SK-N-SH (cell line): ENCODE measurements around the gene FGF22.

Experiments used
- ELF1 ChIP-seq: IDR thresholded peaks from 2 replicates; pipeline ENCODE4 v1.4.0; 2012
- EZH2phosphoT487 ChIP-seq: fragments of 200-600 bp; sonication (generic); IDR thresholded peaks from 2 replicates; pipeline ENCODE4 v1.6.1; 2017; ENCODE audit warnings: low read depth, mixed run types, mild to moderate bottlenecking, antibody characterized with exemption, moderate library complexity, borderline replicate concordance
- GABPA ChIP-seq: IDR thresholded peaks from 2 replicates; pipeline ENCODE4 v1.4.0; 2012; ENCODE audit warnings: low read depth, mild to moderate bottlenecking
- JUND ChIP-seq: IDR thresholded peaks from 2 replicates; pipeline ENCODE4 v1.4.0; 2012
- MAX ChIP-seq: IDR thresholded peaks from 2 replicates; pipeline ENCODE4 v1.4.0; 2012; ENCODE audit warnings: low read depth
- POLR2AphosphoS5 ChIP-seq: IDR thresholded peaks from 2 replicates; pipeline ENCODE4 v1.6.1; 2012; ENCODE audit warnings: low read depth, low read length
- RAD21 ChIP-seq: IDR thresholded peaks from 2 replicates; pipeline ENCODE4 v1.6.1; 2012; ENCODE audit warnings: mild to moderate bottlenecking, low read length
- RCOR1 ChIP-seq: fragments of 150-350 bp; IDR thresholded peaks from 2 replicates; pipeline ENCODE4 v1.6.1; 2017; ENCODE audit warnings: antibody characterized with exemption, low read length
- YY1 ChIP-seq: IDR thresholded peaks from 2 replicates; pipeline ENCODE4 v1.4.0; 2012; ENCODE audit warnings: low read depth, mild to moderate bottlenecking
- TF ChIP-seq, protein P1 (sequence below): fragments of 200-600 bp; sonication (generic); IDR thresholded peaks from 2 replicates; pipeline ENCODE4 v1.6.1; 2017; ENCODE audit warnings: antibody characterized with exemption, mild to moderate bottlenecking, moderate library complexity

DNA sequence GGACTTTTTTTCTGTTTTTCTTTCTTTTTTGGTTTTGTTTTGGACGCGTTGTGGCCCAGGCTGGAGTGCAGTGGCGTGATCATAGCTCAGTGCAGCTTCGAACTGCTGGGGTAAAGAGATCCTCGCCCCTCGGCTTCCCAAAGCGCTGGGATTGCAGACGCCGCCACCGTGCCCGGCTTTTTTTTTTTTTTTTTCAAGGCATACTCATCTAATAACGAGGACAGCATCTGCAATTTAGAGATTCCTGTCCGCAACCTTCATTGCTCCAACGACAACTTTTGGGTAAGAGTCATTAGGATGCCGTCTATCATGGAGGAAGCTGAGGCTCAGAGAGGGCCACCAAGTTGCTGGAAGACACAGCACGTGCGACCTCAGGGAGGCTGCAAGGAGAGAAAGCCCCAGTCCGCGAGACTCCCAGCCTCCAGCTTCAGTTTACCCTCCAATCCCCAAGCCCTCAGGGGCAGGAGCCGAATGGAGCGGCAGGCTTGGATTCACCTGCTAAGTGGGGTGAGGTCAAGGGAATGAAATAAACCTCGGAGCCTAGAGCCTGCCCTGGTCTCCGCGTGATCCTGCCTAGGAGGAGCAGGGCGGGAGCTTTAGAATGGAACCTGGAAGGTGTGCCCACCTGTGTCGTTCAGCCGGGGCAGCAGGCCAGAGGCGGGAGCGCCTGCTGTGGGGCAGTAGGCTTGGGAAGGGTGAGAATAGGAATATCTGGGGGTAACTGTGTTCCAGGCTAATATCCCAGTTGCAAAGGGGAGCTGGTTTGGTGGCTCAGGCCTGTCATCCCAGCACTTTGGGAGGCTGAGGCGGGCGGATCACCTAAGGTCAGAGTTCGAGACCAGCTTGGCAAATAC is 5.7 kb upstream of the FGF22 start:
- TF ChIP-seq MAX (no peak; the same call in 1 of the 2 replicates), RCOR1 (no peak), ELF1 (no peak), GABPA (no peak), EZH2phosphoT487 (no peak), POLR2AphosphoS5 (no peak), JUND (no peak), RAD21 (no peak), YY1 (no peak)
- TF ChIP-seq, protein P1, sequence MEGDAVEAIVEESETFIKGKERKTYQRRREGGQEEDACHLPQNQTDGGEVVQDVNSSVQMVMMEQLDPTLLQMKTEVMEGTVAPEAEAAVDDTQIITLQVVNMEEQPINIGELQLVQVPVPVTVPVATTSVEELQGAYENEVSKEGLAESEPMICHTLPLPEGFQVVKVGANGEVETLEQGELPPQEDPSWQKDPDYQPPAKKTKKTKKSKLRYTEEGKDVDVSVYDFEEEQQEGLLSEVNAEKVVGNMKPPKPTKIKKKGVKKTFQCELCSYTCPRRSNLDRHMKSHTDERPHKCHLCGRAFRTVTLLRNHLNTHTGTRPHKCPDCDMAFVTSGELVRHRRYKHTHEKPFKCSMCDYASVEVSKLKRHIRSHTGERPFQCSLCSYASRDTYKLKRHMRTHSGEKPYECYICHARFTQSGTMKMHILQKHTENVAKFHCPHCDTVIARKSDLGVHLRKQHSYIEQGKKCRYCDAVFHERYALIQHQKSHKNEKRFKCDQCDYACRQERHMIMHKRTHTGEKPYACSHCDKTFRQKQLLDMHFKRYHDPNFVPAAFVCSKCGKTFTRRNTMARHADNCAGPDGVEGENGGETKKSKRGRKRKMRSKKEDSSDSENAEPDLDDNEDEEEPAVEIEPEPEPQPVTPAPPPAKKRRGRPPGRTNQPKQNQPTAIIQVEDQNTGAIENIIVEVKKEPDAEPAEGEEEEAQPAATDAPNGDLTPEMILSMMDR, result no peak
